ENCODE results near the gene RPS24.

- TF ChIP-seq, protein P1, sequence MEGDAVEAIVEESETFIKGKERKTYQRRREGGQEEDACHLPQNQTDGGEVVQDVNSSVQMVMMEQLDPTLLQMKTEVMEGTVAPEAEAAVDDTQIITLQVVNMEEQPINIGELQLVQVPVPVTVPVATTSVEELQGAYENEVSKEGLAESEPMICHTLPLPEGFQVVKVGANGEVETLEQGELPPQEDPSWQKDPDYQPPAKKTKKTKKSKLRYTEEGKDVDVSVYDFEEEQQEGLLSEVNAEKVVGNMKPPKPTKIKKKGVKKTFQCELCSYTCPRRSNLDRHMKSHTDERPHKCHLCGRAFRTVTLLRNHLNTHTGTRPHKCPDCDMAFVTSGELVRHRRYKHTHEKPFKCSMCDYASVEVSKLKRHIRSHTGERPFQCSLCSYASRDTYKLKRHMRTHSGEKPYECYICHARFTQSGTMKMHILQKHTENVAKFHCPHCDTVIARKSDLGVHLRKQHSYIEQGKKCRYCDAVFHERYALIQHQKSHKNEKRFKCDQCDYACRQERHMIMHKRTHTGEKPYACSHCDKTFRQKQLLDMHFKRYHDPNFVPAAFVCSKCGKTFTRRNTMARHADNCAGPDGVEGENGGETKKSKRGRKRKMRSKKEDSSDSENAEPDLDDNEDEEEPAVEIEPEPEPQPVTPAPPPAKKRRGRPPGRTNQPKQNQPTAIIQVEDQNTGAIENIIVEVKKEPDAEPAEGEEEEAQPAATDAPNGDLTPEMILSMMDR (IDR thresholded peaks at IDR 0.05; ENCODE audit: low read depth, low read length, poor library complexity, severe bottlenecking) = no peak
- TF ChIP-seq EZH2phosphoT487 (IDR thresholded peaks at IDR 0.05; ENCODE audit: borderline replicate concordance, low read length) = no peak
Observed at GRCh38 chr10:78033637-78034470, at the start of gene RPS24.
